ENCODE measurements around the gene TBC1D2. TPM values are rescaled to one million over a fixed set of nuclear protein-coding genes. Genes with fewer than 3 reads are reported as not detected.
A peak's percentile ranks its signal among the peaks of the same experiment; 100 is the strongest.

The TBC1D2 gene
- total and polyA plus RNA-seq, 4 donors: 2.8 to 5.1 (median 3.7) TPM

DNA sequence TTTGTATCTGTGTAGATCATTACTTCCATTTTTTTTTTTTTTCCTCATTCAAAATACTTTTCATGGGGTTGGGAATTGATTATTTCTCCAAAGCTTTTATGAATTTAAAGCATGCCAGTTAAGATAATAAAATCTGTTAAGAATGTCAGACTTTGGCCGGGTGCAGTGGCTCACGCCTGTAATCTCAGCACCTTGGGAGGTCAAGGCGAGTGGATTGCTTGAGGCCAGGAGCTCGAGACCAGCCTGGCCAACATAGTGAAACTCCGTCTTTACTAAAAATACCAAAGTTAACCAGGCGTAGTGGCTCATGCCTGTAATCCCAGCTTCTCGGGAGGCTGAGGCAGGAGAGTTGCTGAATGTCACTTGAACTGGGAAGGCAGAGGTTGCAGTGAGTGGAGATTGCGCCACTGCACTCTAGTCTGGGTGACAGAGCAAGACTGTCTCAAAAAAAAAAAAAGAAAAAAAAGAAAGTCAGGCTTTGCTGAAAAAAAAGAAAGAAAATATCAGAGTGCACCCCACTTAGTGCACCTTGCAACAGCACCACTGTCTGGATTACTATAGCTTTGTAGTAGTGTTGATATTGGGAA lies 18.5 kb downstream of the TBC1D2 start:
- no peaks in the 10 kb centered on the region for H3K9me3 ChIP-seq (ENCODE audit: control insufficient read depth in 4 of 4, low read length in 3 of 4)
- no peak for DNase-seq (ENCODE audit: low spot score)
- H3K4me1 ChIP-seq (ENCODE audit: control insufficient read depth in 4 of 4, insufficient read depth in 4 of 4, low read length in 3 of 4): peaks cover 0 to 10% (median 5%) of the 10 kb centered on the region in 4 donors
- no peaks in the 10 kb centered on the region for H3K27me3 ChIP-seq (ENCODE audit: control insufficient read depth in 4 of 4, insufficient read depth in 4 of 4, low read length in 3 of 4)
- no peak overlapping the region for H3K4me3 ChIP-seq (ENCODE audit: low read depth in 1 of 3, low read length in 3 of 3)
- TF ChIP-seq SP1 (IDR thresholded peaks at IDR 0.05) (no peak), RXRA (IDR thresholded peaks at IDR 0.05) (no peak), HNF4A (conservative IDR thresholded peaks at IDR 0.05) (peak in 1 of 2 donors; percentile 20)
- H3K9ac ChIP-seq (ENCODE audit: low read depth in 1 of 2, low read length in 2 of 2): no peak overlapping the region
- H3K27ac ChIP-seq (ENCODE audit: low read depth in 1 of 2, low read length in 2 of 2): no peak overlapping the region
- peaks cover 0 to 3% (median 0%) of the 10 kb centered on the region in 4 donors for H3K36me3 ChIP-seq (ENCODE audit: control insufficient read depth in 4 of 4, insufficient read depth in 3 of 4, low read depth in 1 of 4, low read length in 3 of 4)
- 74% methylated on average over 8 of the region's 8 CpGs for WGBS

DNA sequence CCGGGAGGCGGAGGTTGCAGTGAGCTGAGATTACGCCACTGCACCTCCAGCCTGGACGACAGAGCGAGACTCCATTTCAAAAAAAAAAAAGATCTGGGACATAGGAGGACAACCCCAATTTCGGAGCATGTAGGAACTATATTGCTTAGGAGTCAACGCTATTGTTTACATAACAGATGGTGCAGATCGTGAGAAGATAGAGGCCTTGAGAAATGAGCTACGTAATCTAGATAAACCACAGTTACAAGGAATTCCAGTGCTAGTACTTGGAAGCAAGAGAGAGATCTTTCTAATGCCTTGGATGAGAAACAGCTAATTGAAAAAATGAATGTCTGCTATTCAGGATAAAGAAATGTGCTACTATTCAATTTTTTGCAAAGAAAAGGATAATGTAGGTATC lies 20.3 kb downstream of the TBC1D2 start:
- peak overlapping the region in 1 of 2 donors; percentile 16 for H3K9ac ChIP-seq (ENCODE audit: low read depth in 1 of 2, low read length in 2 of 2)
- H3K4me3 ChIP-seq (ENCODE audit: low read depth in 1 of 3, low read length in 3 of 3): no peak overlapping the region
- no peaks in the 10 kb centered on the region for H3K9me3 ChIP-seq (ENCODE audit: control insufficient read depth in 4 of 4, low read length in 3 of 4)
- WGBS: 88% methylated on average over 9 of the region's 9 CpGs
- DNase-seq (ENCODE audit: low spot score): no peak
- H3K27me3 ChIP-seq (ENCODE audit: control insufficient read depth in 4 of 4, insufficient read depth in 4 of 4, low read length in 3 of 4): no peaks in the 10 kb centered on the region
- H3K36me3 ChIP-seq (ENCODE audit: control insufficient read depth in 4 of 4, insufficient read depth in 3 of 4, low read depth in 1 of 4, low read length in 3 of 4): peaks cover 0 to 3% (median 0%) of the 10 kb centered on the region in 4 donors
- H3K27ac ChIP-seq (ENCODE audit: low read depth in 1 of 2, low read length in 2 of 2): no peak overlapping the region
- TF ChIP-seq, protein P1, sequence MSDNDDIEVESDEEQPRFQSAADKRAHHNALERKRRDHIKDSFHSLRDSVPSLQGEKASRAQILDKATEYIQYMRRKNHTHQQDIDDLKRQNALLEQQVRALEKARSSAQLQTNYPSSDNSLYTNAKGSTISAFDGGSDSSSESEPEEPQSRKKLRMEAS (IDR thresholded peaks at IDR 0.05): no peak
- TF ChIP-seq HNF4A (conservative IDR thresholded peaks at IDR 0.05): no peak
- no peak for TF ChIP-seq RXRA (IDR thresholded peaks at IDR 0.05)
- TF ChIP-seq, protein P2, sequence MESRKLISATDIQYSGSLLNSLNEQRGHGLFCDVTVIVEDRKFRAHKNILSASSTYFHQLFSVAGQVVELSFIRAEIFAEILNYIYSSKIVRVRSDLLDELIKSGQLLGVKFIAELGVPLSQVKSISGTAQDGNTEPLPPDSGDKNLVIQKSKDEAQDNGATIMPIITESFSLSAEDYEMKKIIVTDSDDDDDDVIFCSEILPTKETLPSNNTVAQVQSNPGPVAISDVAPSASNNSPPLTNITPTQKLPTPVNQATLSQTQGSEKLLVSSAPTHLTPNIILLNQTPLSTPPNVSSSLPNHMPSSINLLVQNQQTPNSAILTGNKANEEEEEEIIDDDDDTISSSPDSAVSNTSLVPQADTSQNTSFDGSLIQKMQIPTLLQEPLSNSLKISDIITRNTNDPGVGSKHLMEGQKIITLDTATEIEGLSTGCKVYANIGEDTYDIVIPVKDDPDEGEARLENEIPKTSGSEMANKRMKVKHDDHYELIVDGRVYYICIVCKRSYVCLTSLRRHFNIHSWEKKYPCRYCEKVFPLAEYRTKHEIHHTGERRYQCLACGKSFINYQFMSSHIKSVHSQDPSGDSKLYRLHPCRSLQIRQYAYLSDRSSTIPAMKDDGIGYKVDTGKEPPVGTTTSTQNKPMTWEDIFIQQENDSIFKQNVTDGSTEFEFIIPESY (IDR thresholded peaks at IDR 0.05): no peak
- TF ChIP-seq RAD21 (IDR thresholded peaks at IDR 0.05): no peak
- no peak for TF ChIP-seq FOXA2 (IDR thresholded peaks at IDR 0.05)
- no peak for TF ChIP-seq EGR1 (IDR thresholded peaks at IDR 0.05; ENCODE audit: low read depth in 2 of 2)
- TF ChIP-seq, protein P3, sequence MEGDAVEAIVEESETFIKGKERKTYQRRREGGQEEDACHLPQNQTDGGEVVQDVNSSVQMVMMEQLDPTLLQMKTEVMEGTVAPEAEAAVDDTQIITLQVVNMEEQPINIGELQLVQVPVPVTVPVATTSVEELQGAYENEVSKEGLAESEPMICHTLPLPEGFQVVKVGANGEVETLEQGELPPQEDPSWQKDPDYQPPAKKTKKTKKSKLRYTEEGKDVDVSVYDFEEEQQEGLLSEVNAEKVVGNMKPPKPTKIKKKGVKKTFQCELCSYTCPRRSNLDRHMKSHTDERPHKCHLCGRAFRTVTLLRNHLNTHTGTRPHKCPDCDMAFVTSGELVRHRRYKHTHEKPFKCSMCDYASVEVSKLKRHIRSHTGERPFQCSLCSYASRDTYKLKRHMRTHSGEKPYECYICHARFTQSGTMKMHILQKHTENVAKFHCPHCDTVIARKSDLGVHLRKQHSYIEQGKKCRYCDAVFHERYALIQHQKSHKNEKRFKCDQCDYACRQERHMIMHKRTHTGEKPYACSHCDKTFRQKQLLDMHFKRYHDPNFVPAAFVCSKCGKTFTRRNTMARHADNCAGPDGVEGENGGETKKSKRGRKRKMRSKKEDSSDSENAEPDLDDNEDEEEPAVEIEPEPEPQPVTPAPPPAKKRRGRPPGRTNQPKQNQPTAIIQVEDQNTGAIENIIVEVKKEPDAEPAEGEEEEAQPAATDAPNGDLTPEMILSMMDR (IDR thresholded peaks at IDR 0.05; ENCODE audit: low read depth, low read length, missing input control): no peak
- no peak for TF ChIP-seq SP1 (IDR thresholded peaks at IDR 0.05)
- TF ChIP-seq HNF4G (IDR thresholded peaks at IDR 0.05): no peak
- TF ChIP-seq GABPA (IDR thresholded peaks at IDR 0.05 in 1 of 2, conservative IDR thresholded peaks at IDR 0.05 in 1 of 2): no peak
- TF ChIP-seq NR2F2 (IDR thresholded peaks at IDR 0.05): no peak
- TF ChIP-seq, protein P4, sequence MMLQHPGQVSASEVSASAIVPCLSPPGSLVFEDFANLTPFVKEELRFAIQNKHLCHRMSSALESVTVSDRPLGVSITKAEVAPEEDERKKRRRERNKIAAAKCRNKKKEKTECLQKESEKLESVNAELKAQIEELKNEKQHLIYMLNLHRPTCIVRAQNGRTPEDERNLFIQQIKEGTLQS (IDR thresholded peaks at IDR 0.05): no peak
- TF ChIP-seq, protein P5, sequence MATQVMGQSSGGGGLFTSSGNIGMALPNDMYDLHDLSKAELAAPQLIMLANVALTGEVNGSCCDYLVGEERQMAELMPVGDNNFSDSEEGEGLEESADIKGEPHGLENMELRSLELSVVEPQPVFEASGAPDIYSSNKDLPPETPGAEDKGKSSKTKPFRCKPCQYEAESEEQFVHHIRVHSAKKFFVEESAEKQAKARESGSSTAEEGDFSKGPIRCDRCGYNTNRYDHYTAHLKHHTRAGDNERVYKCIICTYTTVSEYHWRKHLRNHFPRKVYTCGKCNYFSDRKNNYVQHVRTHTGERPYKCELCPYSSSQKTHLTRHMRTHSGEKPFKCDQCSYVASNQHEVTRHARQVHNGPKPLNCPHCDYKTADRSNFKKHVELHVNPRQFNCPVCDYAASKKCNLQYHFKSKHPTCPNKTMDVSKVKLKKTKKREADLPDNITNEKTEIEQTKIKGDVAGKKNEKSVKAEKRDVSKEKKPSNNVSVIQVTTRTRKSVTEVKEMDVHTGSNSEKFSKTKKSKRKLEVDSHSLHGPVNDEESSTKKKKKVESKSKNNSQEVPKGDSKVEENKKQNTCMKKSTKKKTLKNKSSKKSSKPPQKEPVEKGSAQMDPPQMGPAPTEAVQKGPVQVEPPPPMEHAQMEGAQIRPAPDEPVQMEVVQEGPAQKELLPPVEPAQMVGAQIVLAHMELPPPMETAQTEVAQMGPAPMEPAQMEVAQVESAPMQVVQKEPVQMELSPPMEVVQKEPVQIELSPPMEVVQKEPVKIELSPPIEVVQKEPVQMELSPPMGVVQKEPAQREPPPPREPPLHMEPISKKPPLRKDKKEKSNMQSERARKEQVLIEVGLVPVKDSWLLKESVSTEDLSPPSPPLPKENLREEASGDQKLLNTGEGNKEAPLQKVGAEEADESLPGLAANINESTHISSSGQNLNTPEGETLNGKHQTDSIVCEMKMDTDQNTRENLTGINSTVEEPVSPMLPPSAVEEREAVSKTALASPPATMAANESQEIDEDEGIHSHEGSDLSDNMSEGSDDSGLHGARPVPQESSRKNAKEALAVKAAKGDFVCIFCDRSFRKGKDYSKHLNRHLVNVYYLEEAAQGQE (IDR thresholded peaks at IDR 0.05): no peak
- no peak for TF ChIP-seq YY1 (IDR thresholded peaks at IDR 0.05)
- no peak for TF ChIP-seq FOXA1 (IDR thresholded peaks at IDR 0.05)
- TF ChIP-seq JUND (IDR thresholded peaks at IDR 0.05): no peak
- TF ChIP-seq TAF1 (conservative IDR thresholded peaks at IDR 0.05): no peak
- peaks cover 0 to 20% (median 5%) of the 10 kb centered on the region in 4 donors for H3K4me1 ChIP-seq (ENCODE audit: control insufficient read depth in 4 of 4, insufficient read depth in 4 of 4, low read length in 3 of 4)

All from liver (tissue), 9 donors.